Endometrial microvascular endothelial cells (primary cell): Measurements from ENCODE around the gene SLC25A51. TPM values are rescaled to one million over a fixed set of nuclear protein-coding genes. Genes with fewer than 3 reads are reported as not detected.

Experiments used
- in situ Hi-C: cut with HindIII; loops from 2 replicates; pipeline ENCODE4 v1.10.0; 2017; ENCODE audit warnings: low sequenced_read_pairs, low pct_unique_long_range_greater_than_20kb; ENCODE audit errors: inconsistent ontology term
- total RNA-seq: library from RNA; depleted of rRNA; stranded (reverse); fragments of >200 nt; gene quantifications from one replicate; pipeline ENCODE4 v1.2.3, GENCODE V29; 2015; ENCODE audit errors: inconsistent ontology term

The SLC25A51 gene
- total RNA-seq, 1 donor from 2014 or later = 50.9 TPM

DNA sequence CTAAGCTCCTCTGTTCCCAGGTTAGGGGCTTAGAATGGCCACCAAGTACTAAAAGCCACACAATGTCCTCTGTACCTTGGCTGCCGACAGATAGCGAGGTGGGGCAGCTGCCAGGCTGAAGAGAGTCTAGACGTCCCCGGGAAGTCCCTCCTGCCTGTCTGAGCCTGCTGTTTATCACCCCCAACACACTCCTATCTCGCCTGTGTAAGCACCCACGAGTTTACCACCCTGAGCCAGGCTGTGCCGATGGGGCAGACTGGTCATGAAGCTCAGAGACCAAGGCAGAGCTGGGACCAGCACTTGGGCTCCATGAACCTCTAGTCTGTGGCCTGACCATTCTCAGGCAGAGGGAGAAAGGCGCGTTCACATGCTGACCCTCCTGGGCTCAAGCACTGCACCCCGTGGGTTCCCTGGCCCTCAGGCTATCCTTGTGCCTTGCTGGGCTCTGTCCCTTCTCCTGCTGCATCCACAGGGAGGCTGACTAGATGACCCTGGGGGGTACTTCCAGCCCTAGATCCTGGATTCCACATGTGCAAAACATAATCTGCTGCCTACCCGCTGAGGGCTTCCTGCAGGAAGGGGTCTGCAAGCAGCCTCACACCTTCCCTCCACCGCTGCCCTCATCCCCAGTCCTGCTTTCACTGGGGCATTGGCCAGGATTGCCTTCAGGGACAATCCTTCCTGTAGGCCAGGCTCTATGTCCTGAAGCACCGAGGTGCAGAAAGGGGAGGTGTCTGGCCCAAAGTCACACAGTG, 18.6 kb upstream of the SLC25A51 start:
- in situ Hi-C loops = no loop called here

DNA sequence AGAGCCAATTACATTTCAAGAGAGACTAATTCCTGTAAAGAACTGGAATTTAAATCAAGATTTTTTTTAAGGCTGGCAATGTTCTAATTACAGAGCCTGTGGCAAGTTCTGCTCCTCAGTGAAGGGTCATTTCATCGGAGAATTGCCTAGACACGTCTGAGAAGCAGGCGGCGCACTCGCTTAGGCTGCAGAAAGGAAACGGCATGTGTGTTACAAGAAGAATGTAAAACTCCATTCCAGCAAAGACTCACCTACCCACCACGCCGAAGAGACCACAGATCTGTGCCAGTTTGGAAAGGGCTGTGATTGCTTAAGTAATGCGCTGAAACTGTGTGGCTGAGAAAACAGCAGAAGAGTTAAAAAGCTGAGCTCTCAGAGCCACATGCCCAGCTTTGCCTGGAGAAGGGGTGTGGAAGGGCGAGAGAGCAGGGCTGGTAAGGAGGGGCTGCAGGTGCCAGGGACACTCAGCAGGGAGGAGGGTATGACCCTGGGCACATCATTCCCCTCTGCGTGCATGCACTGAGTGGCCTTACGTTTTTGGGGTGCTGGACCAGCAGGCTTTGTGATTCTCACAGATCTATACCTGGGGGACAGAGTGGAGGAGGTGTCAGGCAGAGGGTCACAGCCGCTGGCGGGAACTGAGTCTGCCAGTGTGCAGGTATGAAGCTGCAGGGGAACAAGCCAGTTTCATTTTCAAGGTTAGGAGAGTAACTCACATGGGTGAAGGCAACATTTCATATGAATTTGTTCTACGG, 17.8 kb upstream of the SLC25A51 start:
- in situ Hi-C loops = no loop called here

GRCh38 chr9:37921168-37921510, 17.2 kb upstream of the SLC25A51 start:
- in situ Hi-C loops = no loop called here

DNA sequence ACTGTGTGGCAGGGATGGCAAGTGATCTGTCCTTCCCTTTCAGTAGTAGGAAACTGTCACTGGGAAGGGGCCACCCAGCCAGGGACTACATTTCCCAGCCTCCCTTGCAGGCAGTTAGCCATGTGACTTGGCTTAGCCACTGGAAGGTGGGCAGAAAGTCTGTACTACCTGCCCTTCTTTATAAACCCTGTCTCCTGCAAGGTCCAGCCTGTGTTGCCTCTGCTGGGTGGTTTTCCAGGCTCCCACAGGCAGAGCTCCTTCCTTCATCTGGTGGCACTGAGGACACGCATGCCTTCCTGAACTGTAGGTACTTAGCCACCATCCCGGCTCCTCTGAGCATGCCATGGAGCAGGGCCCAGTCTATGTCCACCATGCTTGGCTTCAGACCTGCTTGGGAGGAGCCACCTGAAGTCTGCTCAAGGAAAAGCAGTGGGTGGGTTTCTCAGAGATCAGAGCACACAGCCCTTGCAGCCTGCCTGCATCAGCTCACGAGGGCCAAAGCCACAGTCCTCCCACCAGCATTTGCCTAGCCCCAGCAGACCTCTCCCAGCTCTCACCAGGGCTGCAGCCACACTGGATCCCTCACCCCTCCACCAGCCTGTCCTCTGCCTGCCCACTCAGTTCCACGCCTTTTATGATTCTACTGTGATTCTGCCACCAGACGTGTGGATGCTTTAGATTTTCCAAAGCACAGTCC, 16.7 kb upstream of the SLC25A51 start:
- in situ Hi-C loops = no loop called here

GRCh38 chr9:37919956-37920335, 16.0 kb upstream of the SLC25A51 start:
- in situ Hi-C loops = no loop called here

GRCh38 chr9:37919246-37919955, 15.5 kb upstream of the SLC25A51 start:
- in situ Hi-C loops = no loop called here

DNA sequence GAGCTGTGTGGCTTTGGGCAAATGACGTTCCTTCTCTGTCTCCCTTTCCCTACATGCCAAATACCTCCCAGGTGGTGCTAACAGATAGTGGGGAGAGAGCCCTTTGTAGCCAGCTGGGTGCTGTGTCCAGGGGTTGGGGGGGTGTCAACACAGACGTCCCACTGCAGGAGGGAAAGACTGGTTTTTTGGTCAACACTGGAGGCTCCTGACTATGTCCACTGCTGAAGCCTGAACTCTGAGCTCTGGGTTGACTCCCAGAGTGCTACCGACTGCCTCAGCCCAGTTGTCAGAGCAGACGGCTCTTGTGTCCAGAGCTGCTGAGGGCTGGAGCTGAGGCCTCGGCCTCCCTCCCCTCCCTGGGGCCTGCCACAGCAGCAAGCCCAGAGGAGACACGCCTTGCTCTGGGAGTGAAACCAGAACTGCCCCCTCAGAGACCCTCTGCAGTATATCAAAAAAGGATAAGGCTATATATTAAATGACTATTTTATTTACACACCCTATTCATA, 14.8 kb upstream of the SLC25A51 start:
- in situ Hi-C loops = no loop called here

DNA sequence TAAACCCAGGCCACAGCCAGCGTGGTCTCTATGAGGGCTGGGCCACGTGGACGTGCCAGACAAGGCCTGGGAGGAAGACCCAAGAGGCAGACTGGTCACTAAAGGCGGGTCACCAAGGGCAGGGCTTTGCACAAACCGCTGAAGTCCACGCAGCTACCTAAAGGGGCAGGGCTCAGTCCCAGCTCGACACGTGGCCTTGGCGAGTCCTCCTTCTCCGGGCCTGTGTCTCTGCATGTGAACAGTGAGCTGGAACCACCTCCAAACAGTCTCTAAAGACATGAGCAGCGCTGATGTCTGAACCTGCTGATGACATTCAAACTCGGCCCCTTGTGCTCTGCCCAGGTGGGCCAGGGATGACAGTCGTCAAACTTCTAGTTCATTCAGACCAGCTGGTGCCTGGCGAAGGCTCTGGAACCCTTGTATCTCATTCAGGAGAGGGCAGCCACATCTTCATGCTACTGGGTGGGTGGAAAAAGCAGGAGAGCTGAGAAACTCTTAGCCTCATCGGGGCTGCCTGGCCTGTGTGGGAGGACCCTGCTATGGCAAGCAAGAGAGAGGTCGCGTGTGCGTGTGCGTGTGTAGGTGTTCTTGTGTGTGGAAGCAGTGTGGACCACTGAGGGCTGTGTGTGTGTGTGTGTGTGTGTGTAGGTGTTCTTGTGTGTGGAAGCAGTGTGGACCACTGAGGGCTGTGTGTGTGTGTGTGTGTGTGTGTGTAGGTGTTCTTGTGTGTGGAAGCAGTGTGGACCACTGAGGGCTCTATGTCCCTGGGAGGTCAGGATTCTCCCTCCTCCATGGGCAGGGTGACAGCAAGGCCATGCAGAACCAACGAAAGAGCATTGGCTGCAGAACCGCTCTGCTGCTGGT, 14.1 kb upstream of the SLC25A51 start:
- in situ Hi-C loops = no loop called here

- in situ Hi-C loops = no loop called here
Observed at GRCh38 chr9:37917313-37917731, 13.4 kb upstream of the SLC25A51 start.

DNA sequence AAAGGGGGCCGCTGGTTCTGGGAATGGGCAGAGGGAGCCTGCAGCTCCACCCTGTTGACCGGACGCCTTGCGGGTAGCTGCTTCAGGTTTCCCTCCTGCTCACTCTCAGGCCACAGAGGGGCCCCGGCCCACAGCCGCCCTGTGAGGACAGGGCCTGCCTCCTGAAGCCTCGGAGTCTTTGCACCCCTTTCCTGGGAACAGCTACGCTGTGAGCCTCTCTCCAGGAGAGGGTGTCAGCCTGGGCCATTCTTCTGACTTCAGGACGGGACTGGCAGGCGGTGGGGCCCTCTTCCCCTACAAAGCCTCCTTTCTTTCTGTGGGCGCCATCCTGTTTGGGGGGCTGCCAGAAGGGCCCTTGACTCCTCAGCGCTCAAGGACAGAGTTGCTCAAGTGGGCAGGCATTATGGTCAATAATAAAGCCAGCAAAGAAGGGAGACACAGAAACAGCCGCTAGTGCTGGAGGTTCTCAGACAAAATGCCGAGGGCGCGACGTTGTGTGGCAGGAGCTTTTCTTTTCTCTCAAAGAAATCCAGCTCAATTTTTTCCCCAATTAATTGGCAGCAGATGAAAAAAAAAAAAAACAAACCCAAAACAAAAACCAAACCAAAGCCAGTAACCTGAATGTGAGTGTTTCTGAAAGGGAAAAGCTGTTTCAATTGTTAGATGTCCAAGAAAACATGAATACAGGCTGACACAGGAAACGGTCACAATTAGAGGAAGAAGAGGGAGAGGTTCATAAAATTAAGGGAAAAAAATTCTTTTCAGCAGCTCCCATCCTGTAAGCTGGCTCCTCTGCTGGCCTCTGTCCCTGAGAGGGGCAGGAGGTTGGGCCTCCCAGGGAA, 12.8 kb upstream of the SLC25A51 start:
- in situ Hi-C loops = no loop called here

GRCh38 chr9:37915911-37916470, 12.1 kb upstream of the SLC25A51 start:
- in situ Hi-C loops = no loop called here

DNA sequence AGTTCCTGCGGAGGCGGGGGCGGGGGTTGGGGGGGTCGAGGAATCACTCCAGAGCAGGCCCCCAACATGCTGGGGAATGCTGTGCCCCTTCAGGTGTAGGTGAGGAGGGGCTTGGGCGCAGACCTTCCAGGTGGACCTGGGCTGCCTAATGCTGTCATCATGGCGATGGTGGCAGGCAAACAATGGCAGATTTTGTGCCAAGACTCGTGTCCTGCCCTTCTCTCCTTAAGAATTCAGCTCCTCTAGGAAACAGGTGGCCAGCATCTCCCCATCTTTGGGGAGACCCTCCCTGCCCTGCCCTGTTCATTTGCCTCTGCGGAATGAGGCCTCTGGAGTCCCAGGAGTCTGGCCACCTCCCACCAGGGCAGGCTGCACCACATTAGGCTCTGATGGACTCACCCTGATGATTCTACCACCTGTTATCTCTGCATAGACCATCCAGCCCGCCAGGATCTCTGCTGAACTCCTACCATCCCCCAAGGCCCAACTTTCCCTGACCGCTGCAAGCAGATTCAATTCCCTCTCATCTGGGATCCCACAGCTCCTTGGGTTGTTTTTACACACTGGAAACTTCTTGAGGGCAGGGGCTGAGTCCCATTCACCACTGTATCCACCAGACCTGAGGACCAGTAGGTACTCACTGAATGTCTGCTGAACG, 10.9 kb upstream of the SLC25A51 start:
- in situ Hi-C loops = no loop called here

- in situ Hi-C loops = no loop called here
Observed at GRCh38 chr9:37914154-37914551, 10.2 kb upstream of the SLC25A51 start.

- in situ Hi-C loops = no loop called here
Observed at GRCh38 chr9:37913480-37914153, 9.7 kb upstream of the SLC25A51 start.

- in situ Hi-C loops = no loop called here
Observed at GRCh38 chr9:37911271-37911681, 7.3 kb upstream of the SLC25A51 start.

DNA sequence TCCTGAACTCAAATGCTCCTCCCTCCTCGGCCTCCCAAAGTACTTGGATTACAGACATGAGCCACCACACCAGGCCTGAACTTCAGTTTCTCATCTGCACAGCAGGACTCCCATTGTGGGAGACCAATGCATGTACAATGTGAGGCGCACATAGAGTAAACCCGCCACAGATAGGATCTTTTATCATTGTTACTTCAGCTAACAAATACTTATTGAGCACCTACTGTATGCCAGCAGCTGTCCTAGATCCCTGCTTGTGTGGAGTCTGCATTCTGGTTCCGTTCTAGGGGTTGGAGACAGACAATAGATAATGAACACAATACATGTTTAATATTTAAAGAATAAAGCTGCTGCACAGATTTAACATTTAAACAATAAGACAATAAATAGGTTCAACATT, 6.3 kb upstream of the SLC25A51 start:
- in situ Hi-C loops = no loop called here
